Measurements from ENCODE around the gene MRPL41. TPM values are rescaled to one million over a fixed set of nuclear protein-coding genes. Genes with fewer than 3 reads are reported as not detected.
"Not testable (repeated sequence)": the region's sequence is repeated elsewhere in the genome, so short reads cannot be mapped to it uniquely, and the experiment has no call there.

Gene MRPL41
- polyA plus RNA-seq (ENCODE audit: insufficient read depth in 1 of 5, insufficient read length in 5 of 5, low replicate concordance in 1 of 5): 10 to 100 TPM in 4 of 5 donors, 1 to 10 TPM in 1; 9.1 to 30.5 (median 15.5) TPM
- long read RNA-seq, donor 1, transcript MRPL41-201 (2 exons, 1,262 nt): major isoform, 50 of 59 reads
- long read RNA-seq, donor 1, partial matches to known transcripts: 9 of 59 reads
- long read RNA-seq, donor 1, other reads (novel, unspliced or antisense): 0 of 59 reads
- long read RNA-seq, donor 2, transcript MRPL41-201 (2 exons, 1,262 nt): major isoform, 34 of 34 reads
- long read RNA-seq, donor 2, partial matches to known transcripts: 0 of 34 reads
- long read RNA-seq, donor 2, other reads (novel, unspliced or antisense): 0 of 34 reads
- long read RNA-seq, donor 3, transcript MRPL41-201 (2 exons, 1,262 nt): major isoform, 44 of 51 reads
- long read RNA-seq, donor 3, partial matches to known transcripts: 7 of 51 reads
- long read RNA-seq, donor 3, other reads (novel, unspliced or antisense): 0 of 51 reads
- long read RNA-seq, donor 4, transcript MRPL41-201 (2 exons, 1,262 nt): major isoform, 22 of 57 reads
- long read RNA-seq, donor 4, partial matches to known transcripts: 35 of 57 reads
- long read RNA-seq, donor 4, other reads (novel, unspliced or antisense): 0 of 57 reads
- long read RNA-seq, donor 5, transcript MRPL41-201 (2 exons, 1,262 nt): major isoform, 63 of 63 reads
- long read RNA-seq, donor 5, partial matches to known transcripts: 0 of 63 reads
- long read RNA-seq, donor 5, other reads (novel, unspliced or antisense): 0 of 63 reads
- long read RNA-seq, donor 6, transcript MRPL41-201 (2 exons, 1,262 nt): major isoform, 71 of 71 reads
- long read RNA-seq, donor 6, partial matches to known transcripts: 0 of 71 reads
- long read RNA-seq, donor 6, other reads (novel, unspliced or antisense): 0 of 71 reads
- long read RNA-seq, donor 7, transcript MRPL41-201 (2 exons, 1,262 nt): major isoform, 69 of 69 reads
- long read RNA-seq, donor 7, partial matches to known transcripts: 0 of 69 reads
- long read RNA-seq, donor 7, other reads (novel, unspliced or antisense): 0 of 69 reads
- long read RNA-seq, donor 8, transcript MRPL41-201 (2 exons, 1,262 nt): major isoform, 28 of 28 reads
- long read RNA-seq, donor 8, partial matches to known transcripts: 0 of 28 reads
- long read RNA-seq, donor 8, other reads (novel, unspliced or antisense): 0 of 28 reads

DNA sequence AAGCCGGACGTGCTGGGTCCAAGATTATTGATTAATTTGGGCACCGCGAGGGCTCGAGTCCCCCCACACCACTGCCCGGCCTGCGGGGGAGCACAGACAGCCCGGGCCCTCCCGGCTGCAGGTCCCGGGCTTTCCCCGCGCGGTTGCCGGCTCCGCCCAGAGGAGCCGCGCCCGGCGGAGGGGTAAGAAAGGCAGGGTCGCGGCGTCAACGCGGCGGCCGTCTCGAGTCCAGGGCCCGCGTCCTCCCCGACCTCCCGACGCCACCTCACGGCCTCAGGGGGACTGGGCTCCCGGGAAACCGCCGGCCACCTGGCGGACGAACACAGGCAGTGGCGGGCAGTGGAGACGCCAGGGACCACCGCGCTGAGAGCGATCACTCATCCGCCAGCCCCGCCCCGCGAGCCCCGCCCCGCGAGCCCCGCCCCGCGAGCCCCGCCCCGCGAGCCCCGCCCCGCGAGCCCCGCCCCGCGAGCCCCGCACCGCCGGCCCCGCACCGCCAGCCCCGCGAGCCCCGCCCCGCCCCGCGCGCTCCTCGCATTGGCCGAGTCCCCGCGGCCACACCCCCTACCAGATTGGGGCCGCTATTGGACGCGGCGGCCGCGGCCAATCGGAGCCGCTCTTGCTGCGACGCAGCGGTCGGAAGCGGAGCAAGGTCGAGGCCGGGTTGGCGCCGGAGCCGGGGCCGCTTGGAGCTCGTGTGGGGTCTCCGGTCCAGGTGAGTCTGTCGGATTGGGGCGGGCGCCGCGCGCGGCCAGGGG lies at the start of gene MRPL41:
MRPL41 (plus strand) TSS at position 616 of the 758 bp plus-strand sequence. CDS start 203 bp downstream, outside the sequence.
- peak; percentile 83 to 86 for DNase-seq

DNA sequence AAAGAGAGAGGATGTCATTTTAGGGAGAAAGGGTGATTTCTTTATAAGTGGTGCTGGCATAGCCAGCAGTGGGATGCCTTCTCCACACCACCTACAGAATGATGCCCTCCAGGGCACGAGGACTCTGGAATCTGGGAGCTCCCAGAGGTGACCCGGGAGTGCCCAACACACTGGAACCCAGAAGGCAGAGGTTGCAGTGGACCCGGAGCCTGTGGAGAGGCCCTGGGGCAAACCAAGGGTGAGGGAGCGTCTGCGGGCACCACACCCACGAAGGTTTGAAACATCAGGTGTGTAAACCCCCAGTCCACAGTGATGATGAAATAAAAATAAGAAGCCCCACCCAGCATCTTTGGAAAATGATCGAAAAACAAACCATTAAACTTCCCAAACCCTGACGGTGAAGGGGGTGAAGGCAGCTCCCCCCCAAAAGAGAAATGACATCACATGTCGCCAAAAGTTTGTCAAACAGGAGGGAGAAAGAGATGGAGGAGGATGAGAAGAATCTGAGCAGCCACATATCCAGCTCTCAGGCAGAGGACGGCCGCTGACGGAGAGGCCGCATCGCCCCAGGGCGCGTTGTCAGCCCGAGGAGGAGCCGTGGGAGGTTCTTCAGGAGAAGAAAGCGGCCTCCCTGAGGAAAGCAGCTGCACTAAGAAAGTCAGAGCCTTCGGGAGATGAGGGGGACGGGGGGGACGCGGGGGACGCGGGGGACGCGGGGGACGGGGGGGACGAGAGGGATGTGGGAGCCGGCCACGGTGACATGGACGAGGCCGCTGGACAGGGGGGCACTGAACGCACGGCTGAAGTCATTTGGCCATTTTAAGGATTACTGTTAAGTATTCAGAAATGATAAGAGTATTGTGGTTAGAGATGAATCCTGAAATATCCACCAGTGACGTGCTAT lies 49.4 kb upstream of the MRPL41 start:
- DNase-seq: no peak

DNA sequence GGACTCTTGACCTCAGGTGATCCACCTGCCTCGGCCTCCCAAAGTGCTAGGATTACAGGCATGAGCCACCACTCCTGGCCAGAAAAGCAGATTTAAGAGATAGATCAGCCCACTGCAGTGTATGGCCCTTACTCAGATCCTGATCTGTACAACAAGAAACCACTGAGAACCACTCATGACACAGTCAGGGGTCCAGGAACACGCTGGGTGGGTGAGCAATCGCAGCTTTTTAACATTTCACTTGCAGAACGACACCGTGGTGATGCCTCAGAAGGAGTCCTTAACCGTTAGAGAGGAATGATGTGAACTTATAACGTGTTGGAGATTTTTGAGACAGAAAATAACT lies 47.3 kb upstream of the MRPL41 start:
- no peak for DNase-seq

DNA sequence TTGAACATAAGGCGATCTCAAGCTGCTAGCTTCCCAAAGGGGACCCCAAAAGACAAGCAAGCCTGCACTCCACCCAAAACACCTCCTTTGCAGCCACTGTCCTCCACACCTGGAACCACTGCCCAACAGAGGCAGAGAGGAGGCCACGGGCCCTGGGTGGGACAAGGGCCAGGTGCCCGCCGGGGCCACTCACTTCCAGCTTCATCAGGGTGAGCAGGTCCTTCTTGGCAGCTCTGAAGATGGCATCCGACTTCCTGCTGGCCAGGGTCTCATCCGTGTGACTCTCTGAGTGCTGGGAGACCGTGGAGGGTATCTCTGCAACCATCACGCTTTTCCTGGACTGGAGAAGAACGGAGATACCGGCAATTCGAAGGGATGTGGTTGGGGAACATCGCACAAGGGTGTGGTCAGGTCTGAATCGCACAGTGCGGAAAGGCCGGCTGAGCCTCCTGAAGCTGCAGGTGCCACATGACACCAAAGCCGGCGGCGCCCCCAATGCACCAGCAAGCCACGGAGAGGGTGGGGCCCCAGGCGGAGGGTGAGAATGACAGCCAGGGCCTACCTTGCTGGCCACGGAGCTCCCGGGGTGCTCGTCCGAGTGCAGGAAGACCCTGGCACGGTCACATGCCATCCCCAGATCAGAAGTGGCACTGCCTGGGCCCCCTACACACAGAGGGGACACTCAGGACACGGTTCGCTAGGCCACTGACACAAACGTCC lies 46.1 kb upstream of the MRPL41 start:
- no peak for DNase-seq

DNA sequence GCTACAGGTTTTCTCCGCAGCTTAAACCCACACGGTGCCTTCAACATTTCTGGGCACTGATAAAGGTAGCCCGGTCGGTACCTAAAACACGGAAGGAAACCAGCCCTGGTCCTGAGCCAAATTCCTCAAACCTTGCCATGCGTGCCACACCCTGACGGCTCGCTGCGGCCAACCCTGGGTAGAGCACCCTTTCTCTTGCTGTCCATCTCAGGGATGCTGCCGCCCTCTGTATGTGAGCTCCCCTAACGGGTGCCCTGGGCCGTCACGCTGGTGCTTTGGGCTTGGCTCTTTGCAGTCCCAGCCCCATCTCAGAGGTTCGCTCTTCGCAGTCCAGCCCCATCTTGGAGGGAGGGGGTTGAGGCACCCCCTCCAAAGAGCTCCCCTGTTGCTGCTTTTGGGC lies 45.4 kb upstream of the MRPL41 start:
- DNase-seq: no peak

DNA sequence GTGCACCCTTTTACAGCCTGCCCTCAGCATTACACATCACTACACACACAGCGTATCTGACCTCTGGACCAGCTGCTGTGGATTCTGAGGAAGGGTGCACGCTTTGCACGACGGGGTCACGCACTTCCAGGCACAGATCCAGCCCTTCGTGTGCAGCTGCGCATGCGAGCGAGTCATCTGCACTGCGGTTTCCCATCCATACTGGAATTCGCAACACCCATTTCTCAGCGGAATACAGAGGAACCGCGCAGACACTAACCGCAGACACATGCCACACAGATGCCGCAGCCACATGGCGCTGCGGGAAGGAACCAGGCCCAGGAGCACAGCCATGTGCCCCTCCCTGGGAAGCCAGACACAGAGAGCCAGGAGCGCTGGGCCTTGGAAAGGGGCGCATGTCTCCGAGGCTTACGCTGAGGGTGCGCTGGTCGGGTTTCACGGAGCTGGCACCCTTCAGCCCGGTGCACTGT lies 44.9 kb upstream of the MRPL41 start:
- DNase-seq: no peak

DNA sequence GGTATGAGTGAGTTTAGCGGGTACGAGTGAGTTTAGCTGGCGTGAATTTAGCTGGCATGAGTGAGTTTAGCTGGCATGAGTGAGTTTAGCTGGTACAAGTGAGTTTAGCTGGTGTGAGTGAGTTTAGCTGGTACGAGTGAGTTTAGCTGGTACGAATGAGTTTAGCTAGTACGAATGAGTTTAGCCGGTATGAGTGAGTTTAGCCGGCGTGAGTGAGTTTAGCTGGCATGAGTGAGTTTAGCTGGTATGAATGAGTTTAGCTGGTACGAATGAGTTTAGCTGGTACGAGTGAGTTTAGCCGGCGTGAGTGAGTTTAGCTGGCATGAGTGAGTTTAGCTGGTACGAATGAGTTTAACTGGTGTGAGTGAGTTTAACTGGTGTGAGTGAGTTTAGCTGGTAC lies 42.5 kb upstream of the MRPL41 start:
- no peak for DNase-seq

DNA sequence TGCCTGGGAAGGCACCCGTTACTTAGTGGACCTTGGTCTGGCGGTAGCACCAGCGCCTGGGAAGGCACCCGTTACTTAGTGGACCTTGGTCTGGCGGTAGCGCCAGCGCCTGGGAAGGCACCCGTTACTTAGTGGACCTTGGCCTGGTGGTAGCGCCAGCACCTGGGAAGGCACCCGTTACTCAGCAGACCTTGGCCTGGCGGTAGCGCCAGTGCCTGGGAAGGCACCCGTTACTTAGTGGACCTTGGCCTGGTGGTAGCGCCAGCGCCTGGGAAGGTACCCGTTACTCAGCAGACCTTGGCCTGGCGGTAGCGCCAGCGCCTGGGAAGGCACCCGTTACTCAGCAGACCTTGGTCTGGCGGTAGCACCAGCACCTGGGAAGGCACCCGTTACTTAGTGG lies 40.6 kb upstream of the MRPL41 start:
- not testable (repeated sequence) for DNase-seq

DNA sequence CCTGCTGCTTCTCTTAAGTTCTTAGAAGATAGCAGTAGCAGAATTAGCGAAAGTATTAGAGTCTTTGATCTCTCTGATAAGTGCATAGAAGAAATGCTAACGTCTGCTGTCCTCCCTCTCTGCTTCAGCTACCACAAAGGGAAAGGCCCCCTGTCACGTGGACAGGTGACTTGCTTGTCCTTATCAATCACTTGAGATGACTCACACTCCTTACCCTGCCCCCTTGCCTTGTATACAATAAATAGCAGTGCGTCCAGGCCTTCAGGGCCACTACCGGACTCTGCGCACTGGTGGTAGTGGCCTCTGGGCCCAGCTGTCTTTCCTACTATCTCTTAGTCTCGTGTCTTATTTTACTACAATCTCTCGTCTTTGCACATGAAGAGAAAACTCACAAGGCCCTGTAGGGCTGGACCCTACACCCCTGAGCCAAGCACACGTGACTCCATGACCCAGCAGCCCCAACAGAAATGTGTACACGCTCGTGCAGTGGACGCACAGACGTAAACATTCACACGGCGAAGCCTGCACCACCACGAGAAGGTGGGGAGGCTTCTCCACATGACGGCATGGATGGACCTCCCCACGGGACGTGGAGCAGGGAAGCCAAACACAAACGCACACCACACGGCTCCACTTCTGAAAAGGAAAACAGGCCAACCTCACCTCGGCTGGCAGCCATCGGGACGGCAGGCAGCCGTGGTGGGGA lies 39.8 kb upstream of the MRPL41 start:
- DNase-seq: no peak

DNA sequence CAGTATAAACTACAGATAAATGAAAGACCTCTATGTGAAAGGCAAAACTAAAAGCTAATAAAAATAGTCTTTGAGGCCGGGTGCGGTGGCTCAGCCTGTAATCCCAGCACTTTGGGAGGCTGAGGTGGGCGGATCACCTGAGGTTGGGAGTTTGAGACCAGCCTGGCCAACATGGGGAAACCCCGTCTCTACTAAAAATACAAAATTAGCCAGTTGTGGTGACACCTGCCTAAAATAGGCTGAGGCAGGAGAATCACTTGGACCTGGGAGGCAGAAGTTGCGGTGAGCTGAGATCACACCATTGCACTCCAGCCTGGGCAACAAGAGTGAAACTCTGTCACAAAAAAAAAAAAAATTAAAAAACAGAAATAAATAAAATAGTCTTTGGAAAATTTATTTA lies 38.5 kb upstream of the MRPL41 start:
- not testable (repeated sequence) for DNase-seq

DNA sequence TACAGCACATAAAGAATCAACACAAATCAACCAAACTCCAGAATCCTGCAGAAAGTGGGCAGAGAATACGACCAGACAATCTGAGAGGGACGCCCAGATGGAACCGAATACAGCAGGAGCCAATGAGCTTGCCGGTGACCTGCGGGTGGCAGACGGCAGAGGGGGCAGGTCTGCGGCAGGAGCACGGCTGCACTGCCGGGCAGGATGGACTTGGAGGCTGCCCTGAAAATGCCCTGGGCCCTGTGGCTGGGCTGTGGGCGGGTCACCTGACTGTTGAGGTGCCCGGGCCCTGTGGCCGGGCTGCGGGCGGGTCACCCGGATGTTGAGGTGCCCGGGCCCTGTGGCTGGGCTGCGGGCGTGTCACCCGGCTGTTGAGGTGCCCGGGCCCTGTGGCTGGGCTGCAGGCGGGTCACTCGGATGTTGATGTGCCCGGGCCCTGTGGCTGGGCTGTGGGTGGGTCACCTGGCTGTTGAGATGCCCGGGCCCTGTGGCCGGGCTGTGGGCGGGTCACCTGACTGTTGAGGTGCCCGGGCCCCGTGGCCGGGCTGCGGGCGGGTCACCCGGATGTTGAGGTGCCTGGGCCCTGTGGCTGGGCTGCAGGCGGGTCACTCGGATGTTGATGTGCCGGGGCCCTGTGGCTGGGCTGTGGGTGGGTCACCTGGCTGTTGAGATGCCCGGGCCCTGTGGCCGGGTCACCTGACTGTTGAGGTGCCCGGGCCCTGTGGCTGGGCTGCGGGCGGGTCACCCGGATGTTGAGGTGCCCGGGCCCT lies 37.7 kb upstream of the MRPL41 start:
- DNase-seq: not testable (repeated sequence)

DNA sequence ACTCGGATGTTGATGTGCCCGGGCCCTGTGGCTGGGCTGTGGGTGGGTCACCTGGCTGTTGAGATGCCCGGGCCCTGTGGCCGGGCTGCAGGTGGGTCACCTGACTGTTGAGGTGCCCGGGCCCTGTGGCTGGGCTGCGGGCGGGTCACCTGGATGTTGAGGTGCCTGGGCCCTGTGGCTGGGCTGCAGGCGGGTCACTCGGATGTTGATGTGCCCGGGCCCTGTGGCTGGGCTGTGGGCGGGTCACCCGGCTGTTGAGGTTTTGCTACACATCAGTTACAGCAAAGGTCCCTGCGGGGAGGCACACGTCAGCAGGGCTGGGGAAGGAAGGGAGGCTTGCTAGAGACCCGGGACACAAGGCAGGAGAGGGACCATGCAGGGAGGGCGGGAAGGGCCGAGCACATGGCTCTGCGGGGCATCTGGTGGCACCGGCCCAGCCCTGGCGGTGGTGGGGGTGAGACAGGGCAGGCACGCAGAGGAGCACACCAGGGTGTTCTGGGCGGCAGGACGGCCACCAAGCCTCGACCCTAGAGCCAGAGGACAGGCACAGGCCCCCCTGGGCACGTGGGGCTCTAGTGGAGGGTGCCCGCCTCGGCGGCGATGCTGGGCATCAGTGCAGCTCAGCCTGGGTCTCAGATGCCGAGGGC lies 36.9 kb upstream of the MRPL41 start:
- no peak for DNase-seq

DNA sequence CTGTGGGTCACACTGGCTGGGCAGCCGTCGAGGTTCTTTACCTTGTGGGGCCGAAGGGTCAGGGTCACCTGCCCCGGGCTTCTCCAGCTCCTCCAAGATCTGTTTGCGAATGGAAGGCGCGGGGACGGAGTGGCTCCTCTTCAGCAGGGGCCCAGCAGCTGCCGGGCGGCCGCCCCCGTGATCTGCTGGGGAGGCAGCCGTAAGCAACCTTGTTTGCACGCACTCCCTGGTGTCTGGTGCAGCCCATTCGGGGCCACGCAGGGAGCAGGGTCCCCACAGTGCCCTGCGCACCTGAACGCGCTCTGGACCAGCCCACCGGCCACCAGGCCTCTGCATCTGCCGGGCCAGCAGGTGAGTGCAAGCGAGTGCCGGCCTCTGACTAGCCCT lies 36.3 kb upstream of the MRPL41 start:
- no peak for DNase-seq

DNA sequence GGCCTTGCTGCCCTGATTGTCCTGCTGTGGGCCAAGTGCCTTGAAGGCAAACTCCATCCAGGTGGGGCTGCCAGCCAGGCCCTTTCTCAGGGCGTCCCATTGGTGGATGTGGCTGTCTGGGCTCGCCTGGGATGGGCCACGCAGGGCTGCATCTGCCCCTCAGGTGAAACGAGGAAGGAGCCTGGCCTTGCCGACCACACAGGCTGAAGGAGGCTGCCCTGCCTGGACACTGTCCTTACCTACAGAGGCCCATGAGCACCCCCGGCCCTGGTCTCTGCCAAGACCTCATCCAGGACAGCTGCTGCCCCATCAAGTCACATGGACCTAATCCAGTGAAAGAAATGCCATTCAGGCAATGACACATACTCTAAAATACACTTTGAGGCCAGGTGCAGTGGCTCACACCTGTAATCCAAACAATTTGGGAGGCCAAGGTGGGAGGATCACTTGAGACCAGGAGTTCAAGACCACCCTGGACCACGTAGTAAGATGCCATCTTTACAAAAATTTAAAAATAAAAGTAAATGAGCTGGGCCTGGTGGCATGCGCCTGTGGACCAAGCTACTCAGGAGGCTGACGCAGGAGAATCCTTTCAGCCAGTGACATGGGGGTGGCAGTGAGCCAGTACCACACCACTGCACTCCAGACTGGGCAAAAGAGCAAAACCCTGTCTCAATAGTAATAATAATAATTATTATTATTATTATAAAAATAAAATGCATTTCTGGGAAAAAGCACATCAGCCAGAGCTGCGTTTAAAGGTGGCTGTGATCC lies 35.3 kb upstream of the MRPL41 start:
- DNase-seq: no peak

DNA sequence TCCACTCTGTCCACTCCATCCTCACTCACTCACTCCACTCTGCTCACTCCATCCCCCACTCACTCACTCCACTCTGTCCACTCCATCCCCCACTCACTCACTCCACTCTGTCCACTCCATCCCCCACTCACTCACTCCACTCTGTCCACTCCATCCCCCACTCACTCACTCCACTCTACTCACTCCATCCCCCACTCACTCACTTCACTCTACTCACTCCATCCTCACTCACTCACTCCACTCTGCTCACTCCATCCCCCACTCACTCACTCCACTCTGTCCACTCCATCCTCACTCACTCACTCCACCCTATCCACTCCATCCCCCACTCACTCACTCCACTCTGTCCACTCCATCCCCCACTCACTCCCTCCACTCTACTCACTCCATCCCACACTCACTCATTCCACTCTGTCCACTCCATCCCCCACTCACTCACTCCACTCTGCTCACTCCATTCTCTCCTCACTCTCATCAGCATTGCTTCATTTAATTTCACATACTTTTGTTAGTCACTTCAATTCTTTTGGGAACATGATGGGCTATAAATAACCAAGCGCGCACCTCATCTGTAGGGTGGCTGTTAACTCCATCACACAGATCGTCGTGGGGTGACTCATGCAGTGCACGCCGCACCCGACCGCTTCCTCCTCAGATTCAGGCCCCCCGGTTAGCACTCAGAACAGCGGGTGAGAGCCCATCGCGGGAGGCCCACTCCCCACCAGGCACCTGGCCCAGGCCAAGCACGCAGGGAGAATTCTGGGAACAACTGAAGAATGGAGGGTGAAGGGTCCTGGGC lies 32.8 kb upstream of the MRPL41 start:
- not testable (repeated sequence) for DNase-seq

DNA sequence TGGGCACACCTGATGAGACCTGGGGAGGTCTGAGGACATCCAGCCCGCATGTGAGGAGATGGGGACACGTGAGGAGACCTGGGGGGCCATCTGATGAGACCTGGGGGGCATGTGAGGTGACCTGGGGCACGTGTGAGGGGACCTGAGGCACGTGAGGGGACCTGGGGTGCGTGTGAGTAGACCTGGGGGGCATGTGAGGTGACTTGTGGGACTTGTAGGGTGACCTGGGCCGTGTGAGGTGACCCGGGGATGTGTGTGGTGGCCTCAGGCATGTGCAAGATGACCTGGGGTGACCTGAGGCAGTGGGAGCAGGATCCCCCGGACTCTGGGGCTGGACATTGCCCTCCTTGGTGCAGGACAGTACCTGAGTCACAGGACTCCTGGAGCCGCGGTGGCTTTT lies 32.1 kb upstream of the MRPL41 start:
- no peak for DNase-seq

All from right lung (tissue), 10 donors.